HL-60 (cell line): ENCODE results near the gene STOX2.

ENCODE experiments used
- DNase-seq, 2 experiments: peaks; one replicate each; pipeline ENCODE4 v3.0.0-alpha.2; 2010 to 2020; ENCODE audit warnings: low read depth in 1 of 2, low spot score in 1 of 2
- H3K27ac ChIP-seq: fragments of 250-450 bp; sonication (Bioruptor Pico); replicated peaks from 2 replicates; pipeline ENCODE4 v1.5.1; 2020; ENCODE audit warnings: mild to moderate bottlenecking, moderate library complexity
- H3K27me3 ChIP-seq: fragments of 250-450 bp; sonication (Bioruptor Pico); 2 replicates; pipeline ENCODE4 v1.5.1; 2021; ENCODE audit warnings: mild to moderate bottlenecking, moderate library complexity; ENCODE audit not compliant: insufficient read depth, poor library complexity, severe bottlenecking
- H3K4me3 ChIP-seq: replicated peaks from 2 replicates; pipeline ENCODE4 v1.5.1; 2011; ENCODE audit warnings: mild to moderate bottlenecking, control low read depth, low read length; ENCODE audit not compliant: insufficient read depth
- GABPA ChIP-seq: IDR thresholded peaks from 2 replicates; pipeline ENCODE4 v1.6.1; 2012; ENCODE audit warnings: low read depth
- POLR2AphosphoS5 ChIP-seq: IDR thresholded peaks from 2 replicates; pipeline ENCODE4 v1.6.1; 2012; ENCODE audit warnings: low read depth
- SPI1 ChIP-seq: IDR thresholded peaks from 2 replicates; pipeline ENCODE4 v1.6.1; 2012; ENCODE audit warnings: low read depth, mild to moderate bottlenecking, borderline replicate concordance
- TF ChIP-seq, protein P1 (sequence below): IDR thresholded peaks from one replicate; pipeline ENCODE4 v1.5.1; 2011; ENCODE audit warnings: low read length, control low read depth, inconsistent platforms; ENCODE audit not compliant: insufficient read depth
- TF ChIP-seq, protein P2 (sequence below): IDR thresholded peaks from 2 replicates; pipeline ENCODE4 v1.6.1; 2012; ENCODE audit warnings: low read depth; ENCODE audit not compliant: insufficient replicate concordance

Gene STOX2

DNA sequence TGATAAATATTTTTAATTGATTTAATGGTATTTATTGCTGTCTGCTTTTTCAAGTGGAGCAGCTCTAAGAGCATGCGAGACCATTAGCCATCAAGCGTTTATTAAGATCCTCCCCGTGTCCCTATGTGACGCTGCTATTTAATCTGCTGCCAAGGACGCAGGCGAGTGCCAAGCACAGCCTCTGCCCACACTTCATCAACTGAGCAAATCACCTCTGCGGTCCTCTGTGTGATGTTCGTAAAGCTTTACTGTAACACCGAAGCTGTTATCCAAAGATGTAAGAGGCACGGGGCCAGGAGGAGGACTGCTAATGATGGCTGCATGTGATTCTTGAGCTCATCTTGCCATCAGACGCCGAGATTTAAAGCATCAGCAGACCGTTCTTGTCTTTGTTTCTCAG is 79.5 kb downstream of the STOX2 start:
- DNase-seq: no peak
- Histone ChIP-seq H3K27me3 (no peaks in the 10 kb centered on the region), H3K27ac (no peak overlapping the region), H3K4me3 (no peak overlapping the region)
- TF ChIP-seq POLR2AphosphoS5 (no peak), SPI1 (no peak), GABPA (no peak)
- TF ChIP-seq, protein P1, sequence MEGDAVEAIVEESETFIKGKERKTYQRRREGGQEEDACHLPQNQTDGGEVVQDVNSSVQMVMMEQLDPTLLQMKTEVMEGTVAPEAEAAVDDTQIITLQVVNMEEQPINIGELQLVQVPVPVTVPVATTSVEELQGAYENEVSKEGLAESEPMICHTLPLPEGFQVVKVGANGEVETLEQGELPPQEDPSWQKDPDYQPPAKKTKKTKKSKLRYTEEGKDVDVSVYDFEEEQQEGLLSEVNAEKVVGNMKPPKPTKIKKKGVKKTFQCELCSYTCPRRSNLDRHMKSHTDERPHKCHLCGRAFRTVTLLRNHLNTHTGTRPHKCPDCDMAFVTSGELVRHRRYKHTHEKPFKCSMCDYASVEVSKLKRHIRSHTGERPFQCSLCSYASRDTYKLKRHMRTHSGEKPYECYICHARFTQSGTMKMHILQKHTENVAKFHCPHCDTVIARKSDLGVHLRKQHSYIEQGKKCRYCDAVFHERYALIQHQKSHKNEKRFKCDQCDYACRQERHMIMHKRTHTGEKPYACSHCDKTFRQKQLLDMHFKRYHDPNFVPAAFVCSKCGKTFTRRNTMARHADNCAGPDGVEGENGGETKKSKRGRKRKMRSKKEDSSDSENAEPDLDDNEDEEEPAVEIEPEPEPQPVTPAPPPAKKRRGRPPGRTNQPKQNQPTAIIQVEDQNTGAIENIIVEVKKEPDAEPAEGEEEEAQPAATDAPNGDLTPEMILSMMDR: no peak
- TF ChIP-seq, protein P2, sequence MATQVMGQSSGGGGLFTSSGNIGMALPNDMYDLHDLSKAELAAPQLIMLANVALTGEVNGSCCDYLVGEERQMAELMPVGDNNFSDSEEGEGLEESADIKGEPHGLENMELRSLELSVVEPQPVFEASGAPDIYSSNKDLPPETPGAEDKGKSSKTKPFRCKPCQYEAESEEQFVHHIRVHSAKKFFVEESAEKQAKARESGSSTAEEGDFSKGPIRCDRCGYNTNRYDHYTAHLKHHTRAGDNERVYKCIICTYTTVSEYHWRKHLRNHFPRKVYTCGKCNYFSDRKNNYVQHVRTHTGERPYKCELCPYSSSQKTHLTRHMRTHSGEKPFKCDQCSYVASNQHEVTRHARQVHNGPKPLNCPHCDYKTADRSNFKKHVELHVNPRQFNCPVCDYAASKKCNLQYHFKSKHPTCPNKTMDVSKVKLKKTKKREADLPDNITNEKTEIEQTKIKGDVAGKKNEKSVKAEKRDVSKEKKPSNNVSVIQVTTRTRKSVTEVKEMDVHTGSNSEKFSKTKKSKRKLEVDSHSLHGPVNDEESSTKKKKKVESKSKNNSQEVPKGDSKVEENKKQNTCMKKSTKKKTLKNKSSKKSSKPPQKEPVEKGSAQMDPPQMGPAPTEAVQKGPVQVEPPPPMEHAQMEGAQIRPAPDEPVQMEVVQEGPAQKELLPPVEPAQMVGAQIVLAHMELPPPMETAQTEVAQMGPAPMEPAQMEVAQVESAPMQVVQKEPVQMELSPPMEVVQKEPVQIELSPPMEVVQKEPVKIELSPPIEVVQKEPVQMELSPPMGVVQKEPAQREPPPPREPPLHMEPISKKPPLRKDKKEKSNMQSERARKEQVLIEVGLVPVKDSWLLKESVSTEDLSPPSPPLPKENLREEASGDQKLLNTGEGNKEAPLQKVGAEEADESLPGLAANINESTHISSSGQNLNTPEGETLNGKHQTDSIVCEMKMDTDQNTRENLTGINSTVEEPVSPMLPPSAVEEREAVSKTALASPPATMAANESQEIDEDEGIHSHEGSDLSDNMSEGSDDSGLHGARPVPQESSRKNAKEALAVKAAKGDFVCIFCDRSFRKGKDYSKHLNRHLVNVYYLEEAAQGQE: no peak

DNA sequence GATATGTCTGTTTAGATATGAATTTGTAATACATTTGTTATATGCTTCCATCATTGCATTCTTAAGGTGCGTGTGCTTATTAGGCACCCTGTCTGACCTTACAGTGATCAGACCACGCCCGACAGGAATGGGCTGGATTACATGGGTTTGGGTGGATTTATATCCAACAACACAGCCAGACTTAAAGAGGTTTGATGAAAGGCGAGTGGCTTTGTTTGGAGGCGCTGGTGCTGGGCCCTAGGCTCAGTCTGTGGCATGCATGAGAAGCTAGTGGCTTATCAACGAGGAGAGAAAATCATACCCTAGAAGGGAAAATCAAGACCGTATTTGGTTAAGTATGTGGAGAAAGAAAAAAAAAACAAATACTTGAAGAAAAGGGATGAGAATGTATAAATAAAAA is 80.7 kb downstream of the STOX2 start:
- Histone ChIP-seq H3K4me3 (no peak overlapping the region), H3K27me3 (no peaks in the 10 kb centered on the region), H3K27ac (no peak overlapping the region)
- TF ChIP-seq POLR2AphosphoS5 (no peak), GABPA (no peak), SPI1 (no peak)
- TF ChIP-seq, protein P1: no peak
- TF ChIP-seq, protein P2: no peak
- no peak for DNase-seq

DNA sequence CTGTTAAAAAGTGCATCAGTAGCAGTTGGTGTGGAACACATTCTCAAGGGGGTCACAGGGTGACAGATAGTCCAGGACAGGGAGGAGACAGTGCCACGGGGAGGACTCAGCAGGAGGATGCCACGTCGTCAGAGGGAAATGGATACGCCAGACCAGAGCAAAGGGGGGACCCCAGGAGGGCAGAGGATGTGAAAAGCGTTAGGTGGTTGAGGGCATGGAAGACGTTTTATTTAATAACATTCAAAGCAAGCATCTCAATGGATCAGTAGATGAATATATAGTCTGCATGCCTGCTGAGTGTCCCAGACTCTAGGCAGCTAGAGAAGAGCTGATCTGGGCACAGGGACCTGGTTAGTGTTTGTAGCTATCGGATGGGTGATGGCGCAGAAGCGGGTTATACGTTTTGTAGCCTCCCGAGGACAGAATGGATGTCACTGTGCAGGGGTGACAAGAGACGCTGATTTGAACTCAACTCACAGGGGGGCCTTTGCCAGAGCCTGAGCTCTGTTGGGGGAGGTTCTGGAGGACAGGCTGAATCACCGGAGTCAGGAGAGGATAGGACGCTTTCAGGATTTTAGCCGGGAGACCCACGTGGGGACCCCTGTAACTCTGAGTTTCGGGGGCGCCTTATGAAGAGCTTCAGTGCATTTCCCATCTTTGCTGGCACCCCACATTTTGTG is 81.3 kb downstream of the STOX2 start:
- Histone ChIP-seq H3K27me3 (no peaks in the 10 kb centered on the region), H3K27ac (no peak overlapping the region), H3K4me3 (no peak overlapping the region)
- DNase-seq: no peak
- TF ChIP-seq POLR2AphosphoS5 (no peak), GABPA (no peak), SPI1 (no peak)
- TF ChIP-seq, protein P1: no peak
- TF ChIP-seq, protein P2: no peak
